GM12865 (cell line): ENCODE results near the gene PTPRE.

ENCODE experiments used
- DNase-seq: peaks from one replicate; pipeline ENCODE4 v3.0.0; 2010; ENCODE audit warnings: low read depth
- H3K4me3 ChIP-seq: 2 replicates; pipeline ENCODE4 v1.5.1; 2011; ENCODE audit warnings: mild to moderate bottlenecking, low read depth, low read length, control low read depth
- TF ChIP-seq, protein P1 (sequence below): IDR thresholded peaks from 2 replicates; pipeline ENCODE4 v1.5.1; 2011; ENCODE audit warnings: low read length, control low read depth, low read depth, inconsistent platforms; ENCODE audit not compliant: insufficient read depth; ENCODE audit errors: missing control alignments

Gene PTPRE

DNA sequence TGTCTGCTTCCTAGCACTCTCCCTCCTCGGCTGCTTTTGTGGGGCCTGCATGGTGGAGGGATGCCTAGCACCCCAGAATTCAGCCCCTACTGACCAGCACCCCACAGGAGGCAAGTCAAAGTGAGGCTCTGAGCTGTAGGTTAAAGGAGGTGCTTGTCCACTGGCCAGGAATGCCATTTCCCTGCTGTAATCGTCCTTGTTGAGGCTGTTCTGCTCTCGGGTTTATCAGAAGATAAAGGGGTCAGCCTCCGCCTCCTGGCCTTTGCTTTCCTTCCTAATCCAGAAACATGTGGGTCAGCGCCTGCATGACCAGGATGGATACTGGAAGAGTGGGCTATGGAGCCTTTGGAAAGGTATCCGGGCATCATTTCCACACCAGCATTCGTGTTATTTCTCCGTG lies 120.4 kb downstream of the PTPRE start:
- H3K4me3 ChIP-seq, result no peak overlapping the region
- TF ChIP-seq, protein P1, sequence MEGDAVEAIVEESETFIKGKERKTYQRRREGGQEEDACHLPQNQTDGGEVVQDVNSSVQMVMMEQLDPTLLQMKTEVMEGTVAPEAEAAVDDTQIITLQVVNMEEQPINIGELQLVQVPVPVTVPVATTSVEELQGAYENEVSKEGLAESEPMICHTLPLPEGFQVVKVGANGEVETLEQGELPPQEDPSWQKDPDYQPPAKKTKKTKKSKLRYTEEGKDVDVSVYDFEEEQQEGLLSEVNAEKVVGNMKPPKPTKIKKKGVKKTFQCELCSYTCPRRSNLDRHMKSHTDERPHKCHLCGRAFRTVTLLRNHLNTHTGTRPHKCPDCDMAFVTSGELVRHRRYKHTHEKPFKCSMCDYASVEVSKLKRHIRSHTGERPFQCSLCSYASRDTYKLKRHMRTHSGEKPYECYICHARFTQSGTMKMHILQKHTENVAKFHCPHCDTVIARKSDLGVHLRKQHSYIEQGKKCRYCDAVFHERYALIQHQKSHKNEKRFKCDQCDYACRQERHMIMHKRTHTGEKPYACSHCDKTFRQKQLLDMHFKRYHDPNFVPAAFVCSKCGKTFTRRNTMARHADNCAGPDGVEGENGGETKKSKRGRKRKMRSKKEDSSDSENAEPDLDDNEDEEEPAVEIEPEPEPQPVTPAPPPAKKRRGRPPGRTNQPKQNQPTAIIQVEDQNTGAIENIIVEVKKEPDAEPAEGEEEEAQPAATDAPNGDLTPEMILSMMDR, result no peak
- no peak for DNase-seq

DNA sequence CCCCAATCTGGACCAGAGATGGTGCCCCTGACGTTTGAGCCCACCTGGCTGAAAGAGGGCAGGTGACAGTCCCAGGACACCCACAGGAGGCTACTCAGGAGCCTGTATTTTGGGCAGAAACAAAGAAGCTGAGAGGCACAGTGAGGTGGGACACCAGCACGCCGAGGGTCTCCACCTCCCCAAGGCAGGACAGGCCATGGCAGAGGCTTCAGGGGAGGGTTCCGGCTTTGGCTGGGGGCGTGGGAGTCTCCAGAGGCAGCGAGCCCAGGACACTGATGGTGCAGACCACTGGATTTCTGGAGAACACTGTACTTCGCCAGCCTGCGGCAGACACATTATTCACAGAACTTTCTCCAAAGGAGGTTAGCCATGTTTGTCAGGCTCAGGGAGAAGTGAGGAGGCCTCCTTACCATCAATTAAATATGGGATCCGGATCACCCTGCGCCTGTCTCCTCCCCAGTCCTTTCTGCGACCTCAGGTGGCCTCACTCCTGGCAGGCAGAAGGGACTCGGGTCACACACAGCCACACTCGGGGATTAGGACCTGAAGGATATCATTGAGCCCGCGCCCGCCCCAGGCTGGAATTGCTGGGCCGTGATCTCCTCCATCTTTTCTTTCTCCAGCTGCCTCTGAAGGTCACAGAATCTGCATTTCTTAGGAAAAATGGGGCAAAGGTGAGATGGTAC lies 121.1 kb downstream of the PTPRE start:
- TF ChIP-seq, protein P1, result no peak
- no peak overlapping the region for H3K4me3 ChIP-seq
- DNase-seq, result no peak

DNA sequence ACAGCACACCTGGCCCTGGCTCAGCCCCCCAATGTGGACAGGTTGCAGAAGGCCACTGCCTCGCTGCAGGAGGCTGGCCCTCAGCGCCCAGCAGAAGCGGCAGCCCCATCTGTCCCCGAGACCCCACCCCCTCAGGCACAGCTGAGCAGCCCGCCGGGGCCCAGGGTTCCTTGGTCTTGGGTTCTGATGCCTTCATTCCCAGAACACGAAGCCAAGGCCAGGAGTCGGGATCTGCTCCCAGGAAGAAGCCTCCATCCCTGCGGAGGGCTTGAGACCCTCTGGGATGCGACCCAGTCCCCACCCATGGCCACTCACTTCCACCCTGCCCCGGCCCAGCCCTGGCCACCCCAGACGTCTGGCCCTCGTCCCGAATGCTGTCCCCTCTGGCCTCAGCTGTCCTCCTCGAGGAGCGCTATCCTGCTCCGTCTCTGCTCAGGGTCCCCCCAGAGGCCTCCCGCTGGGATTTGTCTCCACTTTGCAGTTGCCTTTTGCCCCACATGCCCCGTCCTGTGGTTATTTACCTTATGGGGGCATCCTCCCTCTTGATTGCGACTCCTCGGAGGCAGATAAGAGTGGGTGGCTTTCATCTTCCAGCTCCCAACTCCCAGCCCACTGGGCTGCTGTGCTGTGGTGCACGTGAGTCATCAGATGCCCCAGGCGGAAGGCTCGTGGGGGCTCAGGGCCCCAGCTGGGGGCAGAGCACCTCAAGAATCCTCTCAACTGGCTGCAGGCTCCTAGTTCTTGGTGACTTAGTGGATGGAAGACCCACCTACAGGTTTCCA lies 121.8 kb downstream of the PTPRE start:
- DNase-seq, result no peak
- TF ChIP-seq, protein P1, result no peak
- no peak overlapping the region for H3K4me3 ChIP-seq

DNA sequence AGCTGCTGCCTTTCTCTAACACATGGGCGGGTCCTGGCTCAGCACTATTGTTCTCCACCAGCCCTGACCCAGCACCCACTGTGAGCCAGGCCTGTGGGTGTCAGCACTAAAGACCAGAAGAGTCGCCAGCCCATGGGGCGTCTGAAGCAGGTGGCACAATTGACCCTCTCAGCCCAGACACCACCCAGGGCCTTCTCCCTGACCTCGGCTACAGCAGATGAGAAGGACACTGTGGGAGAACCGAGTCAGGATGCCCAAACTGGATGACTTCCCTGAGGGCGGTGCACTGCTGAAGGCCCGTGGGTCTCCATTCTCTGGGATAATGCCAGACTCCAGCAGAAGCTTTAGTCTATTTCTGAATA lies 122.4 kb downstream of the PTPRE start:
- no peak for DNase-seq
- TF ChIP-seq, protein P1, result no peak
- no peak overlapping the region for H3K4me3 ChIP-seq

DNA sequence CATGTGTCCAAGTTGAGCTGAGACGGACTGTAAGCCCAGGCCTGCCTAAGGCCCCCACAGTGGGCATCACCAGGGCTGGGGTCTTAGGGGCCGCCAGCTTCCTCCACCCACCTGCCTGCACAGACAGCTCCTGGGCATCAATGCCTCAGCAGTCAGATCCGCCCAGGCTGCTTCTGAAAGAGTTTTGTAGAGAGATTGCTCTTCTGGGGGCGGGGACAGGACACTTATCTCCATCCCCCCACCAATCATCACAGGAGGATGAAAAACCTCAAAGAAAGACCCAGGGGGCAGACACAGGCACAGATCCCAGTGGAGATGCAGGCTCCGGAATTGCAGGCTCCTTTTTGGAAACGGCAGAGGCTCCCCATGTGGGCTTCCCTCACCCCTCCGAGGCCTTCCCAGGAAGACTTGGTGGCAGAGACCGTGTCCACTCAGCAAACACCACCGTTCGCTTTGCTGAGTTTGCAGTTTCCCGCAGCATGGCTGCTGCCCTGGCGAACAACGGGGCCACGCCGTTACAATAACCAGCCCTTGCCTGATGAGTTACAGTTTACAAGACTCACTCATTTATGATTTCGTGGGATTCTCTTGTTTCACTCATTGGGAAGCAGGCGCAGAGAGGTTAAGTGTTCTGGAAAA lies 122.9 kb downstream of the PTPRE start:
- TF ChIP-seq, protein P1, result no peak
- no peak overlapping the region for H3K4me3 ChIP-seq
- no peak for DNase-seq

DNA sequence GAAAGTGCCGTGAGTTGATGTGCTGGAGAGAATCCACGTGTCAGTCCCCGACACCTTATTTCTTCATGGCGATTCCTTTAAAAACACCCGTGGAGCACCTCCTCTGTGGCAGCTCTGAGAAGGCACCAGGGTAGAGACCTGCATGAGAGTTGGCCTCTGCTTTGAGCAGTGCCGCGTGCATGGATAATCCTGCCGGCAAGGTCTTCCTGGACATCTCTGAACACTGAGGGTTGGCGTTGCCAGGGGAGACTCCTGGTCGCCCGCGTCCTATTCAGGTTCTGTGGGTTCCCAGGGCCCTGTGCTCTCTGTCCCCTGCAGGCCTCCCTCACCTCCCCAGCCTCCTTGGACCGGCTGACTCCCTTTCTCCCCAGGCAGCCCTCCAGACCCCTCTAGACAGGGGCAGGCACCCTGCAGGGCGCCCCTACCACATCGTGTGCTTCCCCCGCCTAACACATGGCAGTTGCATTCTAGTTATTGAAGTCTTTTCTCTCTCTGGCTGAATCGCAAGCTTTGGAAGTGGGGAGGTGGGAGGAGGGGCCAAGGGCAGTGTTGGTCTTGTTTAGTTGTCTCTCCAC lies 123.7 kb downstream of the PTPRE start:
- no peak overlapping the region for H3K4me3 ChIP-seq
- TF ChIP-seq, protein P1, result no peak
- DNase-seq, result no peak
